Stimulated activated CD4-positive, alpha-beta T cell treated with anti-CD3 and anti-CD28 coated beads, Interleukin-15, amount 100 ng/mL, for 24 hours (primary cell): ENCODE results near the gene SH3GL2.

Source experiments
- DNase-seq: peaks from one replicate; pipeline ENCODE4 v3.0.0-alpha.2; 2020

SH3GL2 gene

DNA sequence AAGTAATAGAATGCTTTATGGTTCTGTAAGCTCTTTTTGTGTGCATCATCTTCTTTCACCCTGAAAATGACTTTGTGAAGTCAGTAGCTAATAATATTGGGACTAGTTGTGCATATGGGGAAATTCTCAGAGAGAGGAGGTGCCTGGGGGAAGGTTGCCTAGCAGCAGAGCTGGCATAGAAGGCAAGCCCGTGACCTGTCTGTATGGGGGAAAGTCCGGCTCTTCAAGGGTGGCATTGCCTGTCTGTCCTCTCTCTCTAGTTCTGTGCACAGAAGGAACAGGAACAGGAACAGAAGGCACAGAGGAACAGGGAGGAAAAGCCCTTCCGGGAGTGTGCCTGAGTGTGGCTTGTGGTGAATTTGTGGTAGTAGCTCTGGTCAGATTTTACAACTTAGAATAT lies 33.1 kb downstream of the SH3GL2 start:
- no peak for DNase-seq

DNA sequence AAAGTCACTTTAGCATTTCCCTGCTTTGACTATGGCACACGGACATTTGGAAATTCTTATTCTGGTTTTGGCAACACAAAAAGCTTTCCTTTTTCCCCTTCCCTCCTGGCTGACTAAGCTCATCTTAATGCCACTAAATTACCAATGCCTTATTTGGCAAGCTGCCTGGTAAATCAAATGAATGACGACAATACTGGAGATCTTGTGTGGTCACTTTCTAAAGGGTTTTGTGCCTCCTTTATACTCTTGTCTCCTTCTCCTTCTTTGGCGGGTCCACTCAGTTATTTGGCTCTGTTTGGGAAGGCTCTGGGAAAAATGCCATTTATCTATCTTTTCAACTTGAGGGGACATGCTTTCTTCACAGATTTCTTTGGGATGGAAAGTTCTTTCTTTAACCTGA lies 34.9 kb downstream of the SH3GL2 start:
- no peak for DNase-seq

DNA sequence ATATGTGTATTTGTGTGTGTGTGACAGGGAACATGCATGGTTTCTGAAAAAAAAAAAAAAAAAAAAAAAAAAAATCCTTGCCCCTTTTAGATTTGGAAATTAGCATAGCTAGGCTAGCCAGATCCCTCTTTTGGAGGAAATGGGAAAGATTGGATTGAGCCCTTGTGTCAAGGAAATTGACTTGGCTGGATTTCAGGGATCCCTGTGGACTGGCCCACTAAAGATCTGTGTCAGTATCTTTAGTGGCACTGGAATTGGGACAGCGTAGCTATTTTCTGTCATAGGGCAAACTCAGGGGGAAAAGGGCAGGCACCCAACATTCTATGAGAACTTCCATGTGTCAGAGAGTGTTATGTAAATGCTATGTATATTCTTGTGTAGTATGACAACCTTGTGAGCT lies 35.4 kb downstream of the SH3GL2 start:
- DNase-seq, result no peak

DNA sequence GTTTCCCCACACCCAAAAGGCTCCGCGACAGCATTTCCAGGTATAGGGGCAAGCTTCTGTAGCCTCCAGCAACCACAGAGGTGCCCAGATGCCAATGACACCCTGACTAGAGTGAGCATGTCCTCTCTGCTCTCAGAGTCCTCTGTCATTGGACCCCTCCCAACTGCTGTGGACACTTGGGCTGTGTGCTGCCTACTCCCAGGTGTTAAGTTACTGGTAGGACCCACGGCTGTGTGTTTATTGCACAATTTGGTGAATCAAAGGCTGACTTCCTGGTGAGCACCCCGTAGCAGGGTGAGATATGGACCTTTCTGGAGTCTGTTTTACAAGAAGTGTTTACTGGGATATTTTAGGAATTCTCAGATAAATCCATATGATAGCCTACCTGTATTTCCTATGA lies 36.0 kb downstream of the SH3GL2 start:
- DNase-seq, result no peak

DNA sequence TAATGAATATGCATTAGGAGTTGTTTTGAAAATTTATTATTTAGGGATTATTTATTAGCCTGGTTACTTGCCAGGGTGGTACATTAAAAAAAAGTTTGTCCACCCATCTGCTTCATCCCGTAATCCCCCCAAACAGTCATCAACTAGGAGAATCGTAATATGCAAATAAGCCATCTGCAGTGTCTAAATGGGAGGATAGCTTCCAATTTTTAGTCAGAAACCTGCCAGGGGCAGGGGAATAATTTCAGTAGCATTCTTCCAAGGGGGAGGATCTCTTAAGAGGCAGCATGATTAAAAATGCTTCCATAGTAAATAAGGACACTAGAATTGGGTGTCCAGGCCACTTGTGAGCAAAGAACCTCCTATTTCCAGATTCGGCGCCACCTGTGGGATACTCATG lies 43.3 kb downstream of the SH3GL2 start:
- DNase-seq, result no peak

DNA sequence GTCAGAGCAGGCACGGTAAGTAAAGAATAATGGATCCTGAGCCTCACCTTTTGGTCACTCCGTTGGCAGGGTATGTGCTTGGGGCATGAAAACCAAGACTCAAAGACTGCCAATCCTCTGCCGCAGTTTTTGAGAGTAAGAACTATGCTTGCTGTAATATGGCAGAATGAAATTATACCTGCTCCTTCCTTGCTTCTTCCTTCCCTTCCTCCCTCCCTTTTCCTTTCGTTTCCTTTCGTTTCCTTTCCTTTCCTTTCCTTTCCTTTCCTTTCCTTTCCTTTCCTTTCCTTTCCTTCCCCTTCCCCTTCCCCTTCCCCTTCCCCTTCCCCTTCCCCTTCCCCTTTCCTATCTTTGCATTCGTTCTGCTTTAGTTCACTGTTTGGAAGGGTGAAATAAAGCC lies 43.9 kb downstream of the SH3GL2 start:
- no peak for DNase-seq

DNA sequence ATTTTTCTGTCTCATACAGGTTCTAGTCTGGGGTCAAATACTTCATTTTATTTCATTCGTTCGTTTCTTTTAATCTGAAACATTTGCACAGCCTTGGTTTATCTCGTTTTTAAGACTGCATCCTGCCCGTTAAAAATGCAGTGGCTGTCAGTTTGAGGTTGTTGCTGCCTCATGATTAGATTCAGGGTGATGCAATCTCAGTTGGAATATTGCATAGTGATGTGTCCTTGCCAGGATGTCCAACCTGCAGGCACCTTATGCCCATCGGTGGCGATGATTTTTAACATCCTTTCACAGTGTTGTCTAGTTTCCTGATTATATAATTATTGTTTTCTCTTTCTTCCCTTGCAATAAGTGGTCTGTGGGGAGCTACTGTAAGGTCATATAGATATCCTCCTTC lies 45.1 kb downstream of the SH3GL2 start:
- no peak for DNase-seq

DNA sequence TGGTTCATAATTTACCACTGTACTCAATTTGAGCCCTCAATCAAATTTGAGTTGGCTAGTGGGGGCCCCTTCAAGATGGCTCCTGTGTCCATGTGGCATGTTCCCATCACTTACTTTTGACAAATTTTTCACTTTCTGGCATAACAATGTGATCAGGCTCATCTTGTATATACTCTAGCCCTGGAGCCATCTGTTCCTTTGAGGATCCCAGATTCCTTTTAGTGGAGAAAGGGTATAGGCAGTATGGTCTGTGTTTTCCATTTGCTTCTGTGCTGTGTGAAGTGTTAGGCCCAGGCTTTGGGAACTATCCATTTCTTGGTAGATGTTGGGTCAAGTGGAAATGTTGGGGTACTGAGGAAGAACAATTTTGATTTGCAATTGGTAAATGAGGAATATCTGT lies 45.7 kb downstream of the SH3GL2 start:
- DNase-seq, result no peak

DNA sequence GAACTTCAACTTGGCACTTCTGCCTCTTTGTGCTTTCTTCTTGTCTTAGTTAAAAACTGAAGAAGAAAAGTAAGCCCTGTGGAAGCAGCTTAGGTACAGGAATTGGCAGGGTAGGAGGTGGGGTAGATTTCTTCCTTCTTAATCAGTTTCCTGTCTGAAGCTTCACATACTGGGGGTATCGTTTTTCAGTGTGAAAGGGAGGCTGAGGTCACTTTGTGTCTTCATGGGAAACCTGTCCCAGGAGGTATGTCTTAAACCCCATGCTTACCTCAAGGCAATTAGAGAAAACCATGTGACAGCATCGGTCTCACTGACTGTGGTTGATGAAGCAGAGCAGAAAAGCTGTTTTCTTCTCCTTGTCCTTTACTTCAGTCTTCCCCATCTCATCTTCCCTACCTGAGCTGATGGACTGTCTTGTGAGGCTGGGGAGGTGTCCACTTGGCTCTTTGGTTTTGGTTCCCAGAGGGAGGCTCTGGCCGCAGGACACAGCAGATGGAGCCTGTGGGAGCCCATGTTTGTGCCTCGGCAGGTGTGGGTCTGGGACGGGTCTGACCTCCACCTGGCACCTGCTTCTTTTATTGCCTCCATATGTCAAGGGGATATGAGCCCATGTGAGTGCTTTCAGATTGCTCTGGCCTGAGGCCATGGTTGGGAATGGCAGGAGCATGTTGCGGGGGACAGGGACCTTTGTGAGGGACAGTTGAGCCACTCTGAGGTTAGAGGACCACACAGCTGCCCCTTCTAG lies 47.0 kb downstream of the SH3GL2 start:
- DNase-seq, result no peak

DNA sequence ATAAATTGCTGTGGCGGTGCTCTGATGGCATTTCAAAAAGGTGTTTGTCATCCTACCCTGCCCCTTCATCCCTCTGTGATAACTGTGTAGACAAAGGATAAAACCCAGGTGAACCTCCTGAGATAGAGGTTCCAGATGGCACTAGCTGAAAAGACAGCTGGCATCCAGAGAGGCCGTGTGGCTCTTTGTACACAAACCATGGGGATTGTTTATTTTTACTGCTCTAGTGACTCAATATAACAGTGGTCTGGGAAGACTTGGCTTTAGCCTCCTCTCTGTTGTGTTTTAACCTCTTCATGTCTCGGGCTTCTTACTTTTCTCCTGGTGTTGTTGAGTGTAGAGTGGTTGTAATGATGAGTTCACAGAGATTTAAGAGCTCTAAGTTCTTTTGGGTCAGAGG lies 48.8 kb downstream of the SH3GL2 start:
- no peak for DNase-seq

DNA sequence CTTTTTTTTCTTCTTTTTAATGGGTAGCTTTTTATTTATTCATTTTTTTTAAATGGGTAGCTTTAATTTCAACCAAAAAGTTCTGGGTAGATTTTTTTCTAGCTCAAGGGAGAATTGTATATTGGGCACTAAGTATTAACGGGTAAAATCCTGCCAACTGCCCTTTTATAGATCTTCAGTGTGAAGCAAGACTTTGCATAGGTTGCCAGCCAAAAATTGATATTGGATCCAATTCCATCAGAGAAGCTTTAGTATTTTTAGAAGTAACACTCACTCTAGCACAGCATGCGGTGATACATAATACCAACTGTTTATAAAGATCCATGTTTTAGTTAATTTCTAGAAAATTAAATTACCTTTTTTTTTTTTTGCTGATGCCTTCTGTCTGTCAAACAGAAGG lies 49.8 kb downstream of the SH3GL2 start:
- DNase-seq, result no peak

DNA sequence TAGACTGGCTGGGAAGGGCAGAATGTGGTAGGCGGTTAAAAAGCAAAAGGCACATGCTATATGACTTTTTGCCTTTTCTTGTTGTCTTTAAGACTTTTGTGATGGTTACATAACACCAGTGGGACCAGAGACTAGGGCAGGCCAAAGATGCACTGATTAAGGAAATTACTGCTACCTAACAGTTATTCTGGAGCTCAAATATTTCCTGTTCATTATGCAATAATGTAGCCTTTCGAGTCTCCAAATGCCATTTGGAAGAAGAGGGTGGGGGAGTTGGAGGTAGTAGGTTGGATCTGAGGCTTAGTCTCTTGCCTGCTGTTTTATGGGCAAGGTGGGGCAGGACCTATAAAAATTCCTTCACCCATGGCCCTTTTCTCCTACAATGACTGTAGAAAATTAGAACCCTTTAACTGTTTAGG lies 51.7 kb downstream of the SH3GL2 start:
- no peak for DNase-seq

DNA sequence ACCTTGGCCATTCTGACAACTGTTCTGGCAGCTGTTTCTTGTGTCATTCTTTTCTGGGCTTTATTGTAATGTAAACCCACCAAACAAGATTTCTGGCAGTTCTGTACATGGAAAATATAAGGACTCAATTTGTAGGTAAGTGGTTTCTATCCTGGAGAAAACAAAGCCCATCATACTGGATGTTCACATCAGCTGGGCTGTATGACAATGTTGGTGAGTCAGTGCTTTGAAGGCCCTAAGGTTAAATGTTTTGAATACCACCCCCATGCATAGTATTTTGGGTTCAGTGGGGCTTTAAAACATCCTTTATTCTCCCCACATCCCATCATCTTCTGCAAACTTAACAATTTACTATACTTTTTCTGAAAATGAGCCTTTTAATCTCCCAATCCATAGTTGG lies 52.5 kb downstream of the SH3GL2 start:
- DNase-seq, result no peak

DNA sequence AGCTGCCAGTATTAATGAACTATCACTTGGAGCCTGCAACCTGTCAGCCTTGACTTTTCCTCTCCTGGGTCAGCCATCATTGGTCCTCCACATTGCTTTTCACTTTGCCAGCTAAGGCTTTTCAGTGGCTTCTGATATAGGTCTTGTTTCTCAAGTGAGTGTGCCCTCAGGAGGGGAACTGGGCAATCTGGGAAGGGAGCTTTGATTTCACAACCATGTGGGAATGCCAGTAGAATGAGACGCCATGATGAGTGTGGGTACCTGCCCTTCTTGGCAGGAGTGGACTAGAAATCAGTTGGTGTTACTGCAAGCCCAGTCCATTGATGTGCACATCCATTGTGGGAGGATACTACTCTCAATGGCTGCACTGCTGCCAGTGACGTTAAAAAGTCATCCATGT lies 54.1 kb downstream of the SH3GL2 start:
- no peak for DNase-seq

DNA sequence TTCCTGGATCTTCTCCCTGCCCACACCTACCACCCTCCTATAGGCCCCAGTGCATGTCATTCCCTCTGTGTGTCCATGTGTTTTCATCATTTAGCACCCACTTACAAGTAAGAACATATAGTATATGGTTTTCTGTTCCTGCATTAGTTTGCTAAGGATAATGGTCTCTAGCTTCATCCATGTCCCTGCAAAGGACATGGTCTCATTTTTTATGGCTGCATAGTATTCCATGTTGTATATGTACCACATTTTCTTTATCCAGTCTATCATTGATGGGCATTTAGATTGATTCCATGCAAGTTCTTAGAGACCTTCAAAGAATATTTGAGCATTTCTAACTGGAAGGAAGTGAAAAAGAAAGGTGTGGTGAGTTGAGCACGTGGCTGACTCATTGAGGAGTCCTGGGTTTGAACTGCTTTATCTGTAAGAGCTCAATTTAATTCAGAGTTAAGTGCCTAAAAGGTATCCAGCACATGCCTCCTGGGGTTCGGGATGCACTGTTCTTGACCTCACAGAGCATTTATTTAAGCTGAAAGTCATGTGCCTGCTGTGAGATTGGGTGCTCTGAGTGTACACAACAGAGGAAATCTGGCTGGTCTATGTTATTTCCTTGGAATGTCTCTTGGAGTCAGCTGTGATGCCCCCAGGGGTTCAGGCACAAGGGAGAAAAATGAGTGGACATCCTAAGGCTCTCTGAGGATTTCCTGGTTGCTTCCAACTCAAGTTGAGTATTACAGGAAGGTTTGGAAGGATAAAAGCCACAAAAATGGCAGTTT lies 56.4 kb downstream of the SH3GL2 start:
- no peak for DNase-seq

DNA sequence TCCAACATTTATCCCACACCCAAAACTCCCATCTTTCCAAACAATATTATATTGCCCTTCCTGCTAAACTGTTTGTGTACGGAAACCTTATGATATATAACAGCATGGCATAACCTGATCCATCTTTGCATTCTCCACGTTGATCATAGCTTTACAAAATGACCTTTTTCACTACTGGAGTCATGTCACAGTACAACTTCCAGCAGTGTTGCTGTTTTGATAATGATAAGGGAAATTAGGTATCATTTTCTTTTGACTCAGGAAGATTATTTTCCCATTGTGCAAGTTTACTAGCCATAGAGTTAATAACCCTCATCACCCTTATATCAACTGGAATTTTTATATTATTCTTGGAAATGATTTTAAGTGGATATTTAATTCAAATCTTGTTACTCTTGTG lies 57.5 kb downstream of the SH3GL2 start:
- no peak for DNase-seq

DNA sequence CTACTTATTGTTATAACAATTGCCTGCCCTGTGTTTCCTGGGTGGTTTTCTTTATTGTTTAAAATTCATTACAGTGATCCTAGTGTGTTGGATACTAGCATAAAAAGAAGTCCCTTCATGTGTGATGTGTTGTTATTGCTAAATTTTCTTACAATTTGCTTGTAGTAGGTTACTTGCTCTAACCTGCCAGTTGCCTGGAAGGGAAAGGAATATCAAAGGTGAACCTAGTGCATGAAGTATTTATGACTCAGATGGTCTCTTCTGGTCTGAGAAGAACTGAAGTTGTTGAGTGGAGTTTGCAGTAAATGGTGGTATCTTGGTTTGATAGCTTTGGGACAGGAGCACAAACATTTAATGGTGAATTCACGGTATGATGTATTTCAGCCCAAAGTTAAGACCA lies 58.0 kb downstream of the SH3GL2 start:
- DNase-seq, result no peak

DNA sequence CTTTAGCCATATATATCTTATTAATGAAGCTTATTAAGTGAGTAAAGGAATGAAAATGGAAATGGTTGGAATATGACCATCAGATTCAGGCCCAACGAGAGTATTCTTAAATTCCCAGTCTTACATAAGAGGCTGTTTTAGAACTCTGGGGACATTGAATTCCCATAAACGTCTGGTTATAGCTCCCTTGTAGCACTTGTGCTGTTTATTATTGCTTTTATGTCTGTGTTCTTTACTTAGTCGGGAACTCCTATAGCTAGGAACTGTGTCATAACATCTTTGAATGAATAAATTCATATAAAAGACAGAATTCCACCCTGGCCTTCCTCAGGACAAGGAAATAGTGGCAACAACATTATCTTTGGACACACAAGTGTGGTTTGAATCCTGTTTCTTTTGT lies 58.4 kb downstream of the SH3GL2 start:
- no peak for DNase-seq

DNA sequence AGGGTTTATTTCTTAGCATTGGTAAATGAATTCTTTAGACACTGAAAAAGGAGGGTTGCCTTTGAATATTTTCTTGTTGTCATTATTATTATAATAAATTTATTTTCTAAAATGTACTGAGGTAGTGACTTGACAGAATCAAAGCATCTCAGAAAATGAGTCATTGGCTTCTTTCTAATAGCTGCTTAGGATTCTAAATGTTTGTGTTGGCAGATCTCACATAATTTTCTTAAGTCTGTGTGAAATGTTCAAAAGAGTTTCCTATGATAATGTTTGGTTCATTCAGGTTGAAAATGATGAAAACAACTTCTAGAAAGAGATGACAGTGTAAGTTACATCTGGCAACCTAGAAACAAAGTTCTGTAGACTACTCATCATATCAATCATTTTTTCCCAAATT lies 69.7 kb downstream of the SH3GL2 start:
- DNase-seq, result no peak

DNA sequence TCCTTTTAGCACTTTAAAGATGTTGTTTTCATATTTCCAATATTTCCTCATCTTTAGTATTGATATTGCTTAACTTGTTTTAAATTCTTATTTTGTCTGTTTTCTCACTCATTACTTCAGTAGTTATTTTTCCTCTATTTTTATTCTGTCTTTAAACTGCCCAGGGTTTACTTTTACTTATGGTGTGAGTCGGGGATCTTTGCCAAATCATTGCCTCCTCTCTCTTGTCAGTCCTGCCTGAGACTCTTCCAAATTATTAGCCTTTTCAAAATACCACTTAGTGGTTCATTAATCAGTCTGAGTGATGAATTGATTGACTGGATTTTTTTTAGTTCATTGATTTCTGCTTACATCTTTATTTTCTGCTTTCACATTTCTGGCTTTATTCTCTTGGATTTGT lies 72.9 kb downstream of the SH3GL2 start:
- no peak for DNase-seq

DNA sequence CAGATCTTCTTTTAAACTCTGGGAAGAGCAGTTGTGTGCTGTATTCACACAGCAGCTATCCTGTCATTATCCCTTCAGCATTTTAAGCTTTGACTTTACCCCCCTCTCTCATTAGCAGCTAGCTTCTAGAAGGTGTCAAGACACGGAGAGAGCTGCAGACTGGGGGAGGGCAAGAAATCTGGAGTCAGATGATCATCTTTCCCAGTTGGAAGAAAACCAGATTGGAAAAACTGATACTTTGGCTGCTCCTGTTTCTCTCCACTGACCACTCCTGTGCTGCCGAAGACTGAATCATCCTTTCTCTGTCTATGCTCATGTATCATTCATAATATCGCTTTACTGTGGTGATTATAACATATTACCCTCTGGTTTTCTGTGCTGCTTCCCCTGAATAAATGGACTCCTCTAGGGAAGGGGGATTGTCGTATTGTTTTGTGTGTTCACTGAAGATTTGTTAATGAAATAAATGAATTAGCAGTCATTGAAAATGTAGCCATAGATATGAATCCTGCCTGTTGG lies 75.1 kb downstream of the SH3GL2 start:
- DNase-seq, result no peak

DNA sequence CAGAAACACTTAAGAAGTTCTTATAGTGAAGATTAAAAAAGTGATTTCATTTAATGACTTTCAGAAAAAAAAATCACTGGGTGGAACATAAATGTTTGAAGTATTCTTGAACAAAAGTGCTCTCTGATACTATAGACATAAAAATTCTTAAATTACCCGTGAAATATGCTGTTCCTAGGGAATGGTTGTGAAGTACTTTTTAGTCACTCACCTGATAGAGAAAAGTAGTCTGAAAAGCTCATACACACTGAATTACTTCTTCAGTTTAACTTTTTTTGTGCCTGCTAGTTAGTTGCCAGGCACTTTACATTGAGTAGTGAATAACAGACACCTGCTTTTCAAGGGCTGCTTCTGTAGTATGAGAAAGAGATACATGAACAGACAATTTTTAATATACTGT lies 78.0 kb downstream of the SH3GL2 start:
- DNase-seq, result no peak

DNA sequence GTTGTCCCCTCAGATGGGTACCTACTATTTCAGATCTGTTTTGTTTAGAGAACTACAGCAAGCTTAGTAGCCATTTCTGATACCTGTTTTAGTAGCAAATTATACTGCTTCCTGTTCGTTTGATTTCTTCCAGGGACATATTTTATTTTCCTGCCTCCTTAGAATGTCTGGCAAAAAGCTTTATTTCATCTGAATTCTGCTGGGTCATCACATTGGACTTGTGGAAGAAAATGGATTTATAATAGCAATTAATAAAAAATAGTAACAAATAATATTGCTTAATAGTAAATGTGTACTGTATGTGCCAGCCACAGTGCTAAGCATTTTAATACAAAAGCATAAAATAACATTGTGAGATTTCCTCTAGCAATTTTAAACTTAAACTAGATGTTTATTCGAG lies 79.4 kb downstream of the SH3GL2 start:
- no peak for DNase-seq

DNA sequence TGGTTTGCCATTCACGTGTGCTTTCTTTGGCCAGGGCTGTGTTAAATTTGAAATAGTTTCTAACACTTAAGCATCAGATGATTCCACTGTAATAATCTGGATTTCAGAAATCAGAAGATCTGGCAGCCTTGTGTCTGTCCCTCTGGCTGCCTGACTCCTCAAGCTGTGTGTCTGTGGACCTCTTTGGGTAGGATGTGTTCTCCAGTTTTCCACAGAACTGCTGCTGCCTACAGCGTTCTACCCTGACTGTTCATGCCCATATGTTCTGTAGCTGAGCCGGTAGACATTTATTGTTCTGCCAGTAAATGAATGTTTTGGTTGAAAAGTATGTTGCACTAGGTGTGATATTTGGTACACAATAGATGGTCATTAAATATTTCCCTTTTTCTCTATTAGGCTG lies 81.3 kb downstream of the SH3GL2 start:
- no peak for DNase-seq

DNA sequence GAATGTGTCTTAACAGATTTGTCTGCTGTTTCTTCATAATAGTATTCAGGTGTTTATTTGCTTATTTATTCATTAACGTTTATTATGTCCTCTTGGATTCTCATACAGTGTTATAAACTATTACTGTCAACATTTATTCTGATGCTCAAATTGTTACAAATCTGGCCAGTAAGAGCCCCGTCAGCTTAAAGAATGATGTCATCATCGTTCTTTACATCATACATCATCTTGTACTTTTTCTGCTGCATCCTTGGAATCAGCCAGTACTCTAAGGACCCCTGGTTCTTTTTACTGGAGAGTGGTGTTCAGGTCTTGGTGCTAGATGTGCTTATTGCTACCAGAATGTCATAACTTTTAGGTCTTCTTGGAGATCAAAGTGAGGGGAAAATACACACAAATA lies 86.6 kb downstream of the SH3GL2 start:
- DNase-seq, result no peak
